GM19455 (cell line): Measurements from ENCODE around the gene CACNG4.
"Not testable (repeated sequence)": the region's sequence is repeated elsewhere in the genome, so short reads cannot be mapped to it uniquely, and the experiment has no call there.

Experiments
- ATAC-seq: cut with Tn5 transposase; IDR thresholded peaks from one replicate; pipeline ENCODE4 v1.9.1; 2021; ENCODE audit not compliant: unreplicated experiment

Gene CACNG4

GRCh38 chr17:66963521-66963908 is 992 bp upstream of the CACNG4 start:
- ATAC-seq: no peak

- ATAC-seq: no peak
These were observed 658 bp downstream of the CACNG4 start for GRCh38 chr17:66964930-66965800.

DNA sequence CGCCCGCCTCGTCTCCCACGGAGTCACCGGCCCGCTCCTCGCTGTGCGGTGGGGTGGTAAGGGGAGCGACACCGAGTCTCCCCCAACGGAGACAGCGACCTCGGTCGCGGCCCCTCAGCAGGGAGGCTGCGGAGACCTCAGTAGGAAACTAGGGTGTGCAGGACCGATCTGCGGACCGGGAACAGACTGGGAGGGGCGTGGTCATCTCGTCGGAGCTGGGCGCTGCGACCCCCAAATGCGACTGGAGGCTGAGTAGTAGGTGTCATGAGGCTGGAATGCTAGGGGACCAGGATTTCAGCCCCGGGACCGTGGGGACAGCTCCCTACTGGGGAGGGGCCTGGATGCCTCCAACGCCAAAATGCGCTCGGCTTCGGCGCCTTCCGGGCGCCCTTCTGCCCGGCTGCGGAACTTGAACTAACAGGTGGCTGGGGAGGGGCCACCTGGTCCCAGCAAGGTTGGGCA is 1.3 kb downstream of the CACNG4 start:
- no peak for ATAC-seq

DNA sequence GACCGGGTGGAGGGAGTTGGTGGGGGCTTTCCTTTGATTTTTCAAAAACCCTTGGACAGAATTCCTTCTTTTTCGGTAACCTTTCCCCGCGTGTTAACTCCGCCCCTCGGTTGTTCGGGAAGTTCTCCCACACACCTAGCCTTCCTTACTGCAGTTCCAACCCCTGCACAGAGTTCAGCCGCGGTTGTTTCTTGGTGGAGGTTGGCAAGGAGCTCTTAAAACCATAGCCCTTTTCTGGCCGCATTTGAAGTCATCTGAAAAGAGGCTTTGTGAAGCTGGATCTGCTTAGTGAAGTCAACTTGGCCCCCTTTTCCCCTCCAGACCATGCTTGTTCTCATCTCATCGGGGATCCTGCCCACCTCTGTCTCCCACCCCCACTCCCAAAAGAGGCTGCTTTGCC is 1.8 kb downstream of the CACNG4 start:
- ATAC-seq: no peak

GRCh38 chr17:66966704-66967418 is 2.4 kb downstream of the CACNG4 start:
- ATAC-seq: no peak

- no peak for ATAC-seq
These were observed 3.5 kb downstream of the CACNG4 start for GRCh38 chr17:66967837-66968543.

DNA sequence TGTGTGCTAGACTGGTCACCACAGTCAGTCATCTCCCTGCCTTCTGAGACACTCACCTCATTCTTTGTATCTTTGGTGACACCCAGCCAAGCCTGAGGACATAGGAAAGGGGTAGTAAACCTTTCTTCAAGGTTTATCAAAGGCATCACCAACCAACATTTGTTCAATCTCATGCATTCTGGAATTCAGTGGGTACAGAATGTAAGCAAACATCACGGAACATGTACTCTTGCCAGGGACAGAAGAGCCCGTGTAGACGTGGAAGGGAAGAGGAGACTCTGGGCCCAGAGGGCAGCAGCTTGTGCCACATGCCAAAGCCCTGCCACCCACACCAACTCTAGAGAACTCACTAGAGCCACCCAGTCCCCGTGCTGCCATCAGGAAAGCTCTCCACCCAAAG is 4.4 kb downstream of the CACNG4 start:
- ATAC-seq: no peak

GRCh38 chr17:66970140-66970539 is 5.6 kb downstream of the CACNG4 start:
- ATAC-seq: no peak

DNA sequence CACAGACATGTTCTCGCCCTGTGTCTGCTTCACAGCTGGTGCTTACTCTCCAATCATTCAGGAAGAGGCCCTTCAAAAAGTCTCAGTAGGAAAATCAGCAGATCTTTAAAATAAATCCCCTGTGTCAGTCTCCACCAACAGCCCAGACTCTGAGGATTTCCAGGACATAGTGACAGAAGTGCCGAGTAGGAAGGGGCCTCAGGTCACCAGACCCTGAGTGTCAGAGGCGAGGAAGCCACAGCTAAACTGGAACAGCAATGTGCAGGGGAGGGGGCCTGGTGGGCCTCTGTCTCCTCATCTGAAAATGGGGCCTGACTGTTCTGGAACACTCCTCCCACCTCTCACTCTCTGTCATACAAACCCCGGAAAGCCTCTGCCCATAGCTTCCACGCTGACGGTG is 6.3 kb downstream of the CACNG4 start:
- no peak for ATAC-seq

GRCh38 chr17:66971264-66971663 is 6.8 kb downstream of the CACNG4 start:
- ATAC-seq: no peak

DNA sequence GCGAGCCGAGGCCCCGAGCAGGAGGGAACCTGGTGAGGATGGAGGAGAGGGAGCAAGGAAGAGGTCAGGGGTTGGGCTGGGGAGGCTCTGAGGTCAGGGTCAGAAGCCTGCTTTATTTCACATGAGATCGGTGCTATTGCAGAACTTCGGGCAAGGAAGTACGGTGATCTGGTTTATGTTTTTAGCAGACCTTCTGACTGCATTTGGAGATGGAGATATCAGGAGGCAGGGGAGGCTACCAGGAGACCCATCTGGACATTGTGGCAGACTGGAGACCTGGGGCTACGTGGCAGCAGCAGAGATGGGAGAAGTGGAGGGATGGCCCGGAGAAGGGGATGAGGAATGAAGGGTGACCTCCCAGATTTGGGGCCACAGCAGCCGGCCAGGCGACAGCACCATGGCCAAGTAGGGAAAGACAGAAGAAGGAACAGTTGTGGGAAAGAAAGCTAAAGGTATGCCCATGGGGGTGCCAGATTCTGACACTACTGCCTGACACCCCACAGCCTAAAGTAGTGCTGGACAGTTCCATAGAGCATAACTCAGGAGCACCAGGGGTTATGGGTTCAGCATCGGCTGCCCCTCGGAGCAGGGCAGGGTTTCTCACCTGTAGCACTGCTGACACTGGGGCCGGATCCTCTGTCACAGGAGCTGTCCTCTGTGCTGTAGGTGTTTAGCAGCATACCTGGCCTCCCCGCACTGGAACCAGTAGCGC is 7.4 kb downstream of the CACNG4 start:
- ATAC-seq: no peak

DNA sequence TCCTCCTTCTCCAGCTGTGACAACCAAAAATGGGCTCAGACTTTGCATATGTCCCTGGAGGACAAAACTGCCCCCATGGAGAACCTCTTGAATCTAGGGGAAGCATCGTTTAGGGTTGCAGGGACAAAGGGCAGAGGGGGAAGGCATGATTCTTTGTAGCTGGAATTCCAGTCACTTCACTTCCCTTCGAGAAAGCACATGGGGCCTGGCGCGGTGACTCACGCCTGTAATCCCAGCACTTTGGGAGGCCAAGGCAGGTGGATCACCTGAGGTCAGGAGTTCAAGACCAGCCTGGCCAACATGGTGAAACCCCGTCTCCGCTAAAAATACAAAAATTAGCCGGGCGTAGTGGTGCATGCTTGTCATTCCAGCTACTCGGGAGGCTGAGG is 7.9 kb downstream of the CACNG4 start:
- not testable (repeated sequence) for ATAC-seq

DNA sequence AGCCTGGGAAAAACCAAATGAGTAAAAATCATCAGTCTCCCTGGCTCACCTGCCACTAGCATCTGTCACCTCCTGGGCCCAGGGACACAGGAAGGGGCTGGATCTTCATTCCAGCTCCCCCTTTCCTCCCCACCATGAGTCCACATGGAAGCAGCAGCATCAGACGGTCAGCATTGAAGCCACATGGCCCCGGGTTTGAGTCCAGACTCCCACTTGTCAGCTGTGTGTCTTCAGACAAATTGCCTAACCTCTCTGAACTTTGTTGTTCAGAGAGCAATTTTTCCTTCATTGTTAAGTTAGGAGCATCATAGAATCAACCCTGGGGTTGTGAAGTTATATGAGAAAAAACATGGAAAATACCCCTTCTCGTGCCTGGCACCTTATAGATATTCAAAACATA is 10.7 kb downstream of the CACNG4 start:
- ATAC-seq: no peak

DNA sequence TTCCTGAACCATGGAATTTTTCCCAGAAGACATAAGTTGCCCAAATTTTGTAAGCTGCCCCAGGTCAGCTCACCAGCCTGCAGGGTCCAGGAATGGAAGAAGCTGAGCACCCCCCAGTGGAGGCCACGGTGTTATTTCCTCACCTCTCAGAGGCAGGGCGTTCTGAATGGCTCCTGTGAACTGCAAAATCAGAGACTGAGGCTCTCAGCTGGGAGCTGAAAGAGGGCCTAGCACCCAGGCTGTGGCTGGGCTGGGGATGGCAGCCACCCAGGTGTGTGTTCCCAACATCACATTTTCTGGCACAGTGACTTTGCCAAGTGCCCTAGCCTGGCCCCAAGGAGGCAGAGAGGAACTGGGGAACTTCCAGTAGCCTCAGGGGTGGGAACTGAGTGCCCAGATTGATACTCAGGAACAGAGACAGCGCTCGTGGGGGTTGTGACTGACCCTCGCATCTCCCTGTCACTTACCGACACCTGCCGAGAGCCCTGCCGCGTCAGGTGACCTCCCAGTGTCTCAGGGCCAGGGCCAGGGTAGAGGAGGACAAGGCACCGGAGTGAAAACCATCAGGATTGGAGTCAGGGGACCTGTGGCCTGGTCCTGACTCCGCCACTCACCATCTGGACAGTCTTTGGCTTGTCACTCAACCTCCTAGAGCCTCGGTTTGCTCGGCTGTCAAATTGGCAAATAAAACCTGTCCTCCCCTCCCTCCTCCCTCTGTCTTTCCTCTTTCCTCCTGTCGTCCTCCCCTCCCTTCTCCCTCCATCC is 11.3 kb downstream of the CACNG4 start:
- no peak for ATAC-seq

- ATAC-seq: no peak
These were observed 11.8 kb downstream of the CACNG4 start for GRCh38 chr17:66976379-66976663.

DNA sequence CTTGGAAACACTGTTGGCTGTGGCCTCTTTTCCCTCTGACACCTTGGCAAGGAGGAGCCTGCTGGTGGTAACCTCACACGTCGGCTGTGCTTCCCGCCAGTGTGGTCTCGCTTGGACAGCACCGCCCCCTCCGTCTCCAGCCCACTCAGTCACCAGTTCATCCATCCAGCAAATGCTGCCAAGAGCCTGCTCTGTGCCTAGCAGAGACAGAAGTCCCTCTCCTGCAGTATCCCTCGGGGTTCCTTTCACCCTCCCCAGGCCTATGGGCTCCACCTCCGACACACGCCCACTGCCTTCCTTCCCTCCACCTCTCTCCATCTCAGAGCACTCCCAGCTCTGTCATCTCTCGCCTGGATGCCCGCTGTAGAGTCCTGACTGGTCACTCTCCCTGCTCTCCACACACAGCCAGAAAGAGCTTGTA is 12.3 kb downstream of the CACNG4 start:
- ATAC-seq: no peak

GRCh38 chr17:66978514-66979061 is 14.1 kb downstream of the CACNG4 start:
- no peak for ATAC-seq

GRCh38 chr17:66980896-66981295 is 16.4 kb downstream of the CACNG4 start:
- ATAC-seq: no peak

DNA sequence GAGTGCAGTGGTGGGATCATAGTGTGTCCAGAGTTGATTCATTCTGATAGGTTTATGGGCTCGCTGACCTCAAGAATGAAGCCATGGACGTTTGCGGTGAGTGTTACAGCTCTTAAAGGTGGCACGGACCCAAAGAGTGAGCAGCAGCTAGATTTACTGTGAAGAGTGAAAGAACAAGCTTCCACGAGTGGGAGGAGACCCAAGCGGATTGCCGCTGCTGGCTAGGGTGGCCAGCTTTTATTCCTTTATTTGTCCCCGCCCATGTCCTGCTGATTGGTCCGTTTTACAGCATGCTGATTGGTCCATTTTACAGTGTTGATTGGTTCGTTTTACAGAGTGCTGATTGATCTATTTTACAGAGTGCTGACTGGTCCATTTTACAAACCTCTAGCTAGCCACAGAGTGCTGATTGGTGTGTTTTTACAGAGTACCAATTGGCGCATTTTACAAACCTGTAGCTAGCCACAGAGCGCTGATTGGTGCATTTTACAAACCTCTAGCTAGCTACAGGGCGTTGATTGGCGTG is 17.5 kb downstream of the CACNG4 start:
- ATAC-seq: no peak

GRCh38 chr17:66983414-66984021 is 19.0 kb downstream of the CACNG4 start:
- ATAC-seq: no peak
